ENCODE results near the gene BLOC1S6.
"Not testable (repeated sequence)": the region's sequence is repeated elsewhere in the genome, so short reads cannot be mapped to it uniquely, and the experiment has no call there.

BLOC1S6 gene

DNA sequence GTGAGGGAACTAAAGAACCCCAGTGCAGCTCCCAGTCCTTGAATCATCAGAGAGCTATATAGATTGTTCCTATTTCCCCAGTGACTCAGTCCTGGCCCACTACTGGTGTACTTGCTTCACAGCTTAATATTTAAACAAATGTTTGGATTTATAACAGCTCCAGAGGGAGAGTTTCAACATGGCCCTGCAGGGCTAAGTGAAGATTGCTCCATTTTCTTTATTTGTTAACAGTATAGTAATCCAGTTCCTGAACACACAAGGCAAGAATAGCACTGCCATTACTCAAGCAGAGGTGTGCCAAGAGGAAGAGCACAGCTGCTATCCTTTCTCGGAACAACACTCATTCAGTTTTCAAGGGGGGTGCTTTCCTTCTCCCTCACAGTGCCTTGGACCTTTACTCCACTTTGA, 54.2 kb downstream of the BLOC1S6 start:
- no peak for DNase-seq (ENCODE audit: low read depth)

DNA sequence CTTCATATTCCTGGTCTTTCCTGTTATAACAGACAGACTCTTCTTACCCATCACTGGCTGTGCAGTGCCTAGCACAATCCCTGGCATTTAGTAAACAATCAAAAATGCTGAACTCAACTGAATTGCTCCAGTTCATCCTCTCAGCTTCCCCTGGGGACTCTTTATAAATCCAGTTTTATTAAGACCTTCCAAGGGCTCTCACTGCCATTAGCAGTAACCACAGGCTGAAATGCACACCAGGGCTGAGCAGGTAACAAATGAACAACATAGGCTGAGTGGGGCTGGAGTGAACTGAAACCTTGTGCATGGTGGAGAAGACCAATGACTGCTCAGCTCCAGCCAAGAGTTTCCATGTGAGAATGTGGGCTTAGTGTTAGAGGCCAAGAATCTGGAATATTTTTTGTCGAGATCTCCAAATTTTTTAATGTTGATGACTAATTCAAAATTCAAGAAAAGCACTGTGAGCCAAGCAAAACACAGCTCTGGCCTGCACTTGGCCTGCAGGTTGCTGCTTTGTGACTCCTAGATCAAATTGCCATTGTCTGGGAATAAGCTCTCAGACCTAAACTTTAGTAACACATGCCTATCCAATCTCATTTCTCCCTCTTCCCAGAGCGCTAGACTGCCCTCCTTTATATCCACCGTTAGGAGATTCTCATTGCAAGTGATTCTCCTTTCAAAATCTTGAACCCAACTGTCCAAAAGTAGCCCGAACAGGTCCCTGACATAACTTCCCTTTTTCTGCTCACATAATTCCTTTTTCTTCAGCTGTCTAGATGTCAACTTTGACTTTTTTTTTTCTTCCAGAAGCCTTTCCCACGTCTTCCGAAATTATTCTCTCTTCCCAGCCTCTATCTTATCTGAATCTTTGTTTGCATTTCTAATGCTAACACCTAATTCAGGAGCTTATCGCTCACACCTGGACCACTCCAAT, 55.1 kb downstream of the BLOC1S6 start:
- DNase-seq (ENCODE audit: low read depth): no peak

DNA sequence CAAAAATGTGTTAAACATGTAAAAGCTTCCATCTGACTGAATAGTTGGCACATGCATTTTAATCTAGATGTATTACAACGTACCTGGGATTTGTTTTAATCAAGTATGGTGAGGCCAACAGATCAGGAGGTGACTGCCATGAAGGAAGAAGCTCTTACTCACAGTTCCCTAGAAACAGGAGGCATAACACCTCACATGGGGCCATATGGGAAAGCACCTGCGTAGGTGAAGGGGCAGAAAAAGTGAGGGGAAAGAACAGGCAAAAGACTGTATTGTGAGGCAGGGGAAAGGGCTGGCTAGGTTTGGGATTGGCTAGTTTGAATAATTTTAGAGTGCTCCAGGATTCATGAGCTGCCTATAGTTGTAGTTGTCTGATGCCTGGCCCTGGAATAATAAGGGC, 57.3 kb downstream of the BLOC1S6 start:
- no peak for DNase-seq (ENCODE audit: low read depth)

DNA sequence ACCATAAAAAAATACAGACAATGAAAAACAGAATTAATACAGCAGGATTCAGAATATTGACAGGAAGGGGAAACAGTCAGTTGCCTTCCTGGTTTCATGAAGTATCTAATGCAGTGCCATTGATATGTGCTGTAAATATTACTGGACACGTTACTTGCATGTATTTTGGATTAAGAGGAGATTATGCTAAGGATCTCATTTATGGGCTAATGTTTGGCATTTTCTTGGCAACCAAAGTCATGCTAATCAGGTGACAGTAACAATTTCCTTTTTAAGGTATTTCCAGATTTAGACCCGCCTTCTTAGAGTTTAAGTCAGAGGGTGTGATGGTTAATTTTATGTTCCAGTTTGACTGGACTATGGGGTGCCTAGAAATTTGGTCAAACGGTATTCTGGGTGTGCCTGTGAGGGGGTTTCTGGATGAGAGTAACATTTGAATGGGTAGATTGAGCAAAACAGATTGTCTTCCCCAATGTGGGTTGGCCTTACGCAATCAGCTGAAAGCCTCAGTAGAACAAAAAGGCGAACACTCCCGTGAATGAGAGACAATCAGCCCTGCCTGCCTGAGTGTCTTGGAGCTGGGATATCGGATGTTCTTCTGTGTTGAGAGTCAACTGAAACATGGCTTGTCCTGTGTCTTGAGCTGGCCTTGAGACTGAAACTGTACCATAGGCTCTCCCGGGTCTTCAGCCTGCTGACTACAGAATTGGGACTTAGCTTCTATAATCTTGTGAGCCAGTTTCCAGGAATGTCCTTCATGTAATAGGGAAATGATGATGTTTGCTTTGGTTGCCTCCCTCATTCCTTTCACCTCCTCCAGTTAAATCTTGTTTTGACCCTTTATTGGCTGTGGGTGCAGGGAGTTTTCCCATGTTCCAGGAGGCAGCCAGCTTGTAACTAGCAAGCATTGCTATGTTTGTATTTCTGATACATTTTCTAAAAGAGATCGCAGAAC, 58.1 kb downstream of the BLOC1S6 start:
- no peak for DNase-seq (ENCODE audit: low read depth)

DNA sequence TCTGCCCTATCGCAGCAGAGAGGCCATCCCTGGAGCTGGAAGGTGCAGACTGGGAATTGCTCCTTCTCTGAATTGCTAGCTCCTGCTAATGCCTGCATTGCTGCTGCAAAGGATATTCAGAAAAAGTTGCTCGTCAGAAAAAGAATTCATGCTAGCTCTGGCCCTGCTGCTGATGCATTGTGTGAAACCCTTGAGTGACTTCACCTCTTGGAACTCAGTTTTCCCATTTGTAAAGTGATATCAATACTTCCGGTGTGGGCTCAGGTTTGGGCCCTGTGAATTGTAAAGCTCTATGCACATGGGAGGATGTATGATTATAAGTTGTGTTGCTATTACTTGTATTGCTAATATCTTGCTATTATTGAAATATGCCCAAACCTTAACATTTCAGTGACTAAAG, 59.0 kb downstream of the BLOC1S6 start:
- no peak for DNase-seq (ENCODE audit: low read depth)

DNA sequence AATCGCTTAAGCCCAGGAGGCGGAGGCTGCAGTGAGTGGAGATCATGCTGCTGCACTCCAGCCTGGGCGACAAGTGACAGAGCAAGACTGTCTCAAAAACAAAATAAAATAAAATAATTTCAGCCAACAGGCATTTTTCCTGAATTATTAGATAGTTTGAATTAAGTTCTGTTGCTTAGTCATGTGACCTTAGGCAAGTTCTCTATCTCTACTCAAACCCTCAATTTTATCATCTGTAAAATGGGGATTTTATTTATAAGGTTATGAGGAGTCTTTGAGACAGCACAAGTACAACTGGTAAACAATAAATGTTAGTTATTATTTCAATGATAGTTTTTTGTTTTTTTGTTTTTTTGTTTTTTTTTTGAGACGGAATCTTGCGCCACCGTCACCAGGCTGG, 60.6 kb downstream of the BLOC1S6 start:
- no peak for DNase-seq (ENCODE audit: low read depth)

DNA sequence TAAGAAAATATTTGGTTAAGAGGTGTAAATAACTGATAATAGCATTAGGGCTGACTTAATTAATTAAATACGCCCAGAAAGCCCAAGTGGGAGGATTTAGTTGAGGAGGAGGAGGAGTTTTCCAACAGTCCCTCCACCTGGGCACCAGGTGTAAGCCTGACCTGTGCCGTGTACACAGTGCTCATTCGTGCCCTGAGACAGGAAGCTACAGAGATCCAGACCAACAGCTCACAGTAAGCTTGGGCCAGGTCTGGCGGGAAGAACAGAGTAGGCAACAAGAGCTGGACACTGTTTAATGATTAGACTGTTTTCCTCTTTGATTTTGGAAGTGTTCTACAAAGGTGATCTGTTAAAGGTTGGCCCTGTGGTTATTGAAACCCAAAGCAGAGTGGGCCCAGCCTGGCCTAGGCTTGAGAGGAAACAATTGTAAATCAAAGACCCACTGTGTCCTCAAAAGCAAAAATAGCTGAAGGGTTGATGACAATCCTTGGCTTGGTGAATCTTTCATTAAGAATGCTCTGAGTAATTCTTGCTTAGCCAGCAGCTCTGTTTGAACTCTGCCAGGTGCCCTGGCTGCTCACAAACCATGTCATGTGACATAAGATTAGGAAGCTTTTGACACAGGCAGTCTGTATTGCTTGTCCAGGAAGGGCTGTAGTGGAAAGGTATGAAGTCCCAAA, 61.5 kb downstream of the BLOC1S6 start:
- no peak for DNase-seq (ENCODE audit: low read depth)

DNA sequence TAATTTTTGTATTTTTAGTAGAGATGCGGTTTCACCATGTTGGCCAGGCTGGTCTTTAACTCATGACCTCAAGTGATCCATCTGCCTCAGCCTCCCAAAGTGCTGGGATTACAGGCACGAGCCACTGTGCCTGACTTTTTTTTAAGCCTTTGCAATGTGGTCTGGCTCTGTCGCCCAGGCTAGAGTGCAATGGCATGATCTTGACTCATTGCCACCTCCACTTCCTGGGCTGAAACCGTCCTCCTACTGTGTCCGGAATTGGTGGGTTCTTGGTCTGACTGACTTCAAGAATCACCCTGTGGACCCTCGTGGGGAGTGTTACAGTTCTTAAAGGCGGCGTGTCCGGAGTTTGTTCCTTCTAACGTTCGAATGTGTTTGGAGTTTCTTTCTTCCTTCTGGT, 62.8 kb downstream of the BLOC1S6 start:
- DNase-seq (ENCODE audit: low read depth): not testable (repeated sequence)

DNA sequence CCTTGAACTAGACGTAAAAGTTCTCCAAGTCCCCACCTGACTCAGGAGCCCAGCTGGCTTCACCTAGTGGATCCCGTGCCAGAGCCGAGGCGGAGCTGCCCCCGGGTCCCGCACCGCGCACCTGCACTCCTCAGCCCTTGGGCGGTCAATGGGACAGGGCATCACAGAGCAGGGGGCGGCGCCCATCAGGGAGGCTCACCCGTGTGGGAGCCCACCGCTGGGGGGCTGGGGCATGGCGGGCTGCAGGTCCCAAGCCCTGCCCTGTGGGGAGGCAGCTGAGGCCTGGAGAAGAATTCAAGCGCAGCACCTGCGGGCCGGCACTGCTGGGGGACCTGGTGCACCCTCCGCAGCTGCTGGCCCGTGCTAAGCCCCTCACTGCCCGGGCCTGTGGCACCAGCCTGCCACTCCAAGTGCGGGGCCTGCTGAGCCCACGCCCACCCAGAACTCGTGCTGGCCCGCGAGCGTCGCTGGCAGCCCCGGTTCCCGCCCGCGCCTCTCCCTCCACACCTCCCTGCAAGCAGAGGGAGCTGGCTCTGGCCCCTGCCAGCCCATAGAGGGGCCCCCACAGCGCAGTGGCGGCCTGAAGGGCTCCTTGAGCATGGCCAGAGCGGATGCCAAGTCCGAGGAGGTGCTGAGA, 63.8 kb downstream of the BLOC1S6 start:
- no peak for DNase-seq (ENCODE audit: low read depth)

DNA sequence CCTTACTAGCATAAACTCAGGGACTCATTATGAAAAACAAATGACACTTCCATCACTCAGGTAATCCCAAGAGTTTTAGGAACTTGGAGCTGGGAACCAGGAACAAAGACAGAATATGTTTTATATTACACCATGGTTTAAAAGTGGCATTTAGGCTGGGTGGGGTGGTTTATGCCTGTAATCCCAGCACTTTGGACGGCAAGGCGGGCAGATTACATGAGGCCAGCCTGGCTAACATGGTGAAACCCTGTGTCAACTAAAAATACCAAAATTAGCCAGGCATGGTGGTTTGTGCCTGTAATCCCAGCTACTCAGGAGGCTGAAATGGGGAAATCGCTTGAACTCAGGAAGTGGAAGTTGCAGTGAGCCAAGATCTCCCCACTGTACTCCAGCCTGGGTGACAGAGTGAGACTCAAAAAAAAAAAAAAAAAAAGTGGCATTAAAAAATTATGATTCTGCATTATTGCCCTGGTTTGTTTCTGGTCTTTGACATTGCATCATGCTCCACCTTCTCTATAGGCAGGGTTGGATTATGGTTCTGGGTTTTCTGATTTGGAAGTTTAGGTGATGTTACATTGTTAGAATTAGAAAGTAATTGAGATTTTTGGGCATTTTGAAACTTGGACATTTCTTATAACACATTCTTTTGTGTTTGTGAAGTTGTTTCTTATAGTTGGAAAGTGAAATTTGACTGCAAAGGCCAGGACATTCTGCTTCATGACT, 66.7 kb downstream of the BLOC1S6 start:
- no peak for DNase-seq (ENCODE audit: low read depth)

DNA sequence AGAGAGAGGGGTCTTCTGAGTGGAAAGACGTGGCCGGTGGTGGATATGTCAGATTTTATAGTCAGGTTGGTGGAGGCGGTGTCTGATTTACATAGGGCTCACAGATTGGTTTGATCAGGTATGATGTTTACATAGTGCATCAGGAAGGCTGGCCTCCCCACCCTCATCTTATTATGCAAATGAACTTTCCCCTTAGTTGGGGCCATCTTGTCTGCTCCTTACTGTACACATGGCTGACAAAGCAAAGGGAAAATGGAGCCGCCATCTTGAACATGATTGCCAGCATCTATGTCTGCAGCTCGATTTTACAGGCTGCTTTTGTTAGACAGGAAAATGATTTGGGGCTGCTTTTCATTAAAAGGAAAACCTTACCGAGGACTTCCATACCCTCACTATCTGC, 67.6 kb downstream of the BLOC1S6 start:
- no peak for DNase-seq (ENCODE audit: low read depth)

DNA sequence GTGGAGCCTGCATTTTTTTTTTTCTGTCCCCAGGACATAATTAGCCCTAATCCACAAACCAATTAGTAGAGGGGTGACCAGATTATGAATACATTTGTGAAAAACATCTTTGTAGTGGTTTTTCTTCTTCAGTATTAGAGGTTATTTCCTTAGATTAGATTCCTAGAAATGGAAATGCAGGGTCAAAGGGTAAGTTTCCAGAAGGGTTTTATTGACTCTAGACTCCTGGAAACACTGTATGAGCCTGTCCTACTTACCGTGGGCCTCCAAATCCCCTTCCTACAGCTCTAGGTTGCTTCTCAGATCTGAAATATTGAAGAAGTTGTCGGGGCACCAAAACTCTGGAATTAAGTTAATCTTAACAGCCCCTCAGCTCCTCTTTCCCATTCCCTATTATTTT, 70.1 kb downstream of the BLOC1S6 start:
- no peak for DNase-seq (ENCODE audit: low read depth)

DNA sequence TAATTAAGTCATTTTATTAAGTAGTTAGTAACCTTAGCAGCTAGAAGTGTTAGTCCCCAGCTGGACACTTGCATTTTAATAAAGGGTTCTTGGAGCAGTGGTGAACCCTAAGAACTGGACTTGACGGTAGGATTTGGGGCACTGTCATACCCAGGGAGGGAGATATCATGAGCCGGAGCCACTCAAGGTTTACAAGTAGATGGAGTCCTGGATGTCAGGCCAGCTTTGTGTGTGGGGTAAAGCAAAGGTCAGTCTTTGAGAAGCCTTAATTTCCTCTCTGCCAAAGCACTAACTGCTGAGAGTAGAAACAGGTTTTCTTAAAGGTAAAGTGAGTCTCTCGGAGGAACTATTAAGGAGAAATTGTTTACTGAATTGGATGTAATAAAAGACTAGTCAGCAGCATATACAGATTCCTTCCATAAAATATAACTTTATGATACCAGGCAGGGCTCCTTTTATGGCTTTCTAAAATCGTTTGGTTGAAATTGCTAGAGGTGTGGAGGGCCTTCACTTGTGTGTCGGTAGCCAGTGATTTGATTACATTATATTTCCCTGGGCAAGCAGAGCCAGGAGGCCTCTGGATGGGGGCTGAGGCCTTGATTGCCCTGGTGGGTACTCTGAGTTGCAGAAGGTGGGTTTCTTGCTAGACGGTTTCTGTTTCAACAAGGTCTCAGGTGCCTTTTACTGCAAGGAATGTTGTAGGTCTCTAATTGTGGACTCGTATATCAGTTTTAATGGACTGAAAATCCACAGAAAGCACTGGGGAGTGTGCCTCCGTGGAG, 70.8 kb downstream of the BLOC1S6 start:
- DNase-seq (ENCODE audit: low read depth): no peak

All from CMK (cell line).